ENCODE results near the gene FHIT. TPM values are rescaled to one million over a fixed set of nuclear protein-coding genes. Genes with fewer than 3 reads are reported as not detected.

The FHIT gene
- total and polyA plus RNA-seq, 2 experiments from 2014 or later, result 9.7 to 16.2 TPM

DNA sequence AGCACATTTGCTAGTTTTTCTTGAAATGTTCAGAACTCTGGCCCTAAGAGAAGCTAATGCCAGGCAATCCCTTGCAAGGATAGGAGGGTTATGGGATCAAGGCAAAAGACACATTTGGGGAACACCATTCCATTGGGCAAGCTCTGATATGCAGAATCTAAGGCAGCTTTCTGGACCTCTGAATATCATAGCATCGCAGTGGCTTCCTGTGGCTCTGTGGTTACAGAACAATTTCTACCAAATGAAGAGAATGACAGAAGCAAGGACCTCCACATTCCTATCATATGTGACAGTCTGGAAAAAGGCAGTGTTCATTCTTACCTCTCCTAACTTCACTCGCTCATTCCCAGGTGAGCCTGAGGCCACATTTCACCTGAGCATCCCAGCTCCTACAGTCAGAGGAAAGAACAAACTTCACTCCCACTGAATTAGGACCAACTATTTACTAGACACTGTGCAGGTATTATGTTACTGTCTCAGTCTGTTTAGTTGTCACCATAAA is 1365.3 kb downstream of the FHIT start:
- H2AFZ ChIP-seq, result no peak overlapping the region
- TF ChIP-seq EZH2 (IDR thresholded peaks at IDR 0.05; ENCODE audit: borderline replicate concordance) (no peak), EZH2phosphoT487 (IDR thresholded peaks at IDR 0.05; ENCODE audit: low read depth, severe bottlenecking, unreplicated experiment) (no peak)
- TF ChIP-seq, protein P1, sequence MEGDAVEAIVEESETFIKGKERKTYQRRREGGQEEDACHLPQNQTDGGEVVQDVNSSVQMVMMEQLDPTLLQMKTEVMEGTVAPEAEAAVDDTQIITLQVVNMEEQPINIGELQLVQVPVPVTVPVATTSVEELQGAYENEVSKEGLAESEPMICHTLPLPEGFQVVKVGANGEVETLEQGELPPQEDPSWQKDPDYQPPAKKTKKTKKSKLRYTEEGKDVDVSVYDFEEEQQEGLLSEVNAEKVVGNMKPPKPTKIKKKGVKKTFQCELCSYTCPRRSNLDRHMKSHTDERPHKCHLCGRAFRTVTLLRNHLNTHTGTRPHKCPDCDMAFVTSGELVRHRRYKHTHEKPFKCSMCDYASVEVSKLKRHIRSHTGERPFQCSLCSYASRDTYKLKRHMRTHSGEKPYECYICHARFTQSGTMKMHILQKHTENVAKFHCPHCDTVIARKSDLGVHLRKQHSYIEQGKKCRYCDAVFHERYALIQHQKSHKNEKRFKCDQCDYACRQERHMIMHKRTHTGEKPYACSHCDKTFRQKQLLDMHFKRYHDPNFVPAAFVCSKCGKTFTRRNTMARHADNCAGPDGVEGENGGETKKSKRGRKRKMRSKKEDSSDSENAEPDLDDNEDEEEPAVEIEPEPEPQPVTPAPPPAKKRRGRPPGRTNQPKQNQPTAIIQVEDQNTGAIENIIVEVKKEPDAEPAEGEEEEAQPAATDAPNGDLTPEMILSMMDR (IDR thresholded peaks at IDR 0.05; ENCODE audit: poor library complexity), result no peak
- WGBS (ENCODE audit: low lambda C conversion rate, missing lambda C conversion rate), result 98% methylated on average over 2 of the region's 2 CpGs
- no peaks in the 10 kb centered on the region for H3K36me3 ChIP-seq (replicated peaks; ENCODE audit: insufficient read depth, low read depth)
- H4K20me1 ChIP-seq (ENCODE audit: insufficient read depth, poor library complexity, severe bottlenecking), result no peaks in the 10 kb centered on the region
- H3K4me2 ChIP-seq, result no peak overlapping the region
- H3K27me3 ChIP-seq, result no peaks in the 10 kb centered on the region
- no peak overlapping the region for H3K27ac ChIP-seq
- H3K79me2 ChIP-seq, result no peaks in the 10 kb centered on the region
- no peaks in the 10 kb centered on the region for H3K4me1 ChIP-seq (ENCODE audit: insufficient read depth)
- H3K4me3 ChIP-seq, result no peak overlapping the region
- no peaks in the 10 kb centered on the region for H3K9me2 ChIP-seq (replicated peaks; ENCODE audit: insufficient read depth)
- H3K9me3 ChIP-seq (ENCODE audit: low read depth), result no peaks in the 10 kb centered on the region
- no peak for DNase-seq (ENCODE audit: low spot score)

DNA sequence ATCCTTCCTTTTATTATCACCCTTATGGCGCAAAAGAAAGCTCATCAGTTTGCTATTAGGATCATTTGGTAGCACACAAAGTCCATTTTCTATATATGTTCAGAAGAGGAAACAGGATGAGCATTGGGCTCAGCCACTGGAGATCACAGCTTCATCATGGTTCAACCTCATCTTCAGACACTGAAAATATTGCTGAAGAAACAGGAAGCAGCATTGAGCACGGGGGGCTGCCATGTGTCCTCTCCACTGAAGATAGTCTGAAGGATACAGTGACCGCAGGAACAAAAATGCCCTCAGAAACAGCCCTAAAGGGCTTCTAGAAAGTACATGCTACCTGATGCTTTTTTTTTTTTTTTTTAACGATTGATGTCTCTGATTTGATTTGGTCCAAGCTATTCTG is 1366.2 kb downstream of the FHIT start:
- Histone ChIP-seq H3K79me2 (no peaks in the 10 kb centered on the region), H3K4me2 (no peak overlapping the region), H3K4me3 (no peak overlapping the region), H3K27me3 (no peaks in the 10 kb centered on the region), H3K9me3 (ENCODE audit: low read depth) (no peaks in the 10 kb centered on the region), H2AFZ (no peak overlapping the region), H4K20me1 (ENCODE audit: insufficient read depth, poor library complexity, severe bottlenecking) (no peaks in the 10 kb centered on the region), H3K9me2 (replicated peaks; ENCODE audit: insufficient read depth) (no peaks in the 10 kb centered on the region), H3K27ac (no peak overlapping the region), H3K4me1 (ENCODE audit: insufficient read depth) (no peaks in the 10 kb centered on the region), H3K36me3 (replicated peaks; ENCODE audit: insufficient read depth, low read depth) (no peaks in the 10 kb centered on the region)
- no peak for DNase-seq (ENCODE audit: low spot score)
- TF ChIP-seq EZH2 (IDR thresholded peaks at IDR 0.05; ENCODE audit: borderline replicate concordance) (no peak), EZH2phosphoT487 (IDR thresholded peaks at IDR 0.05; ENCODE audit: low read depth, severe bottlenecking, unreplicated experiment) (no peak)
- TF ChIP-seq, protein P1 (IDR thresholded peaks at IDR 0.05; ENCODE audit: poor library complexity), result no peak
- WGBS (ENCODE audit: low lambda C conversion rate, missing lambda C conversion rate), result 92% methylated on average over 4 of the region's 4 CpGs

- H3K4me2 ChIP-seq, result no peak overlapping the region
- H3K4me3 ChIP-seq, result no peak overlapping the region
- TF ChIP-seq EZH2phosphoT487 (IDR thresholded peaks at IDR 0.05; ENCODE audit: low read depth, severe bottlenecking, unreplicated experiment) (no peak), EZH2 (IDR thresholded peaks at IDR 0.05; ENCODE audit: borderline replicate concordance) (no peak)
- TF ChIP-seq, protein P1 (IDR thresholded peaks at IDR 0.05; ENCODE audit: poor library complexity), result no peak
- no peaks in the 10 kb centered on the region for H4K20me1 ChIP-seq (ENCODE audit: insufficient read depth, poor library complexity, severe bottlenecking)
- no peaks in the 10 kb centered on the region for H3K27me3 ChIP-seq
- H3K9me2 ChIP-seq (replicated peaks; ENCODE audit: insufficient read depth), result no peaks in the 10 kb centered on the region
- no peak overlapping the region for H2AFZ ChIP-seq
- H3K27ac ChIP-seq, result no peak overlapping the region
- no peaks in the 10 kb centered on the region for H3K9me3 ChIP-seq (ENCODE audit: low read depth)
- 60% methylated on average over 2 of the region's 2 CpGs for WGBS (ENCODE audit: low lambda C conversion rate, missing lambda C conversion rate)
- H3K79me2 ChIP-seq, result no peaks in the 10 kb centered on the region
- H3K4me1 ChIP-seq (ENCODE audit: insufficient read depth), result no peaks in the 10 kb centered on the region
- DNase-seq (ENCODE audit: low spot score), result no peak
- H3K36me3 ChIP-seq (replicated peaks; ENCODE audit: insufficient read depth, low read depth), result no peaks in the 10 kb centered on the region
Measured at GRCh38 chr3:59884409-59884808, 1366.8 kb downstream of the FHIT start.

- Histone ChIP-seq H3K36me3 (replicated peaks; ENCODE audit: insufficient read depth, low read depth) (no peaks in the 10 kb centered on the region), H3K79me2 (no peaks in the 10 kb centered on the region), H3K9me2 (replicated peaks; ENCODE audit: insufficient read depth) (no peaks in the 10 kb centered on the region), H3K9me3 (ENCODE audit: low read depth) (no peaks in the 10 kb centered on the region), H2AFZ (no peak overlapping the region), H3K4me3 (no peak overlapping the region), H4K20me1 (ENCODE audit: insufficient read depth, poor library complexity, severe bottlenecking) (no peaks in the 10 kb centered on the region), H3K4me2 (no peak overlapping the region), H3K4me1 (ENCODE audit: insufficient read depth) (no peaks in the 10 kb centered on the region), H3K27ac (no peak overlapping the region), H3K27me3 (no peaks in the 10 kb centered on the region)
- DNase-seq (ENCODE audit: low spot score), result no peak
- TF ChIP-seq, protein P1 (IDR thresholded peaks at IDR 0.05; ENCODE audit: poor library complexity), result no peak
- TF ChIP-seq EZH2 (IDR thresholded peaks at IDR 0.05; ENCODE audit: borderline replicate concordance), result no peak
- TF ChIP-seq EZH2phosphoT487 (IDR thresholded peaks at IDR 0.05; ENCODE audit: low read depth, severe bottlenecking, unreplicated experiment), result no peak
- WGBS (ENCODE audit: low lambda C conversion rate, missing lambda C conversion rate), result 68% methylated on average over 2 of the region's 2 CpGs
Measured at GRCh38 chr3:59882746-59883145, 1368.5 kb downstream of the FHIT start.

All from hepatocyte (in vitro differentiated cells).